Measurements from ENCODE around the gene CYB5RL.

DNA sequence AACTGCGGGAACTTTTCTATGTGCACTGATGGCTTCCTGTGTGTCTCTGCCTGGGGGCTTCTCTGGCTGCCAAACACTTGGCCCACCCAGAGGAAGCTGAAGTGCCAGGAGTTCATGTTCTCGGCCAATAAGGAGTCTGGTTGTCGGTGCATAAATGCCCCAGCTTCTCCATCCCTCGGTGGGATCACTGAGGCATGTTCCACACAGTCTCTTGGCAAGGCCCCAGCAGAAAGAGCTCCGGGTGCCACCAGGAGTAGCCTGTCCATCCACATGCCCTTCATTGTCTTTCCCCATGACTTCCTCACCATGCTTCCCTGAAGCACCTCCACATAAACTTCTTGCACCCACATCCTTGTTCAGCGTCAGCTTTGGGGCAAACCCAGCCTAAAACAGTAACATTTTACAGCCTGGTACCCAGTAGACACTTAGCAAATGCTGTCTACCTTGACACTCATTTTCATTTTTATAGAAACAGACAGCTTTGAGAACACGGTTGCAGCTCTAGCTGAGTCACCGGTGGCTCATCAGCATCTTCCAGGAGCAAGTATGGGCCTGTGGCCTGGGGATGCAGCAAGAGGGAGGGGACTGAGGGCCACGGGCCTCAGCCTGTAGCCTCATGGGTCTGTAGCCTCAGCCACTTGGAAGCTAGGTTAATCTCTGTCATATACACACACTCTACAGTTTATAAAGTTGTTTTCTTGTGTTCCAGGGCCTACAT lies 32.2 kb downstream of the CYB5RL start:
- TF ChIP-seq, protein P1, sequence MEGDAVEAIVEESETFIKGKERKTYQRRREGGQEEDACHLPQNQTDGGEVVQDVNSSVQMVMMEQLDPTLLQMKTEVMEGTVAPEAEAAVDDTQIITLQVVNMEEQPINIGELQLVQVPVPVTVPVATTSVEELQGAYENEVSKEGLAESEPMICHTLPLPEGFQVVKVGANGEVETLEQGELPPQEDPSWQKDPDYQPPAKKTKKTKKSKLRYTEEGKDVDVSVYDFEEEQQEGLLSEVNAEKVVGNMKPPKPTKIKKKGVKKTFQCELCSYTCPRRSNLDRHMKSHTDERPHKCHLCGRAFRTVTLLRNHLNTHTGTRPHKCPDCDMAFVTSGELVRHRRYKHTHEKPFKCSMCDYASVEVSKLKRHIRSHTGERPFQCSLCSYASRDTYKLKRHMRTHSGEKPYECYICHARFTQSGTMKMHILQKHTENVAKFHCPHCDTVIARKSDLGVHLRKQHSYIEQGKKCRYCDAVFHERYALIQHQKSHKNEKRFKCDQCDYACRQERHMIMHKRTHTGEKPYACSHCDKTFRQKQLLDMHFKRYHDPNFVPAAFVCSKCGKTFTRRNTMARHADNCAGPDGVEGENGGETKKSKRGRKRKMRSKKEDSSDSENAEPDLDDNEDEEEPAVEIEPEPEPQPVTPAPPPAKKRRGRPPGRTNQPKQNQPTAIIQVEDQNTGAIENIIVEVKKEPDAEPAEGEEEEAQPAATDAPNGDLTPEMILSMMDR (optimal IDR thresholded peaks at IDR 0.05 in 1 of 3, IDR thresholded peaks at IDR 0.05 in 1 of 3, conservative IDR thresholded peaks at IDR 0.05 in 1 of 3; ENCODE audit: extremely low read depth in 1 of 3, insufficient read depth in 2 of 3, low read length in 3 of 3) = no peak
- TF ChIP-seq EZH2 (IDR thresholded peaks at IDR 0.05; ENCODE audit: low read length) = no peak
